PC-3 (cell line): ENCODE results near the gene KRTAP1-5. TPM values are rescaled to one million over a fixed set of nuclear protein-coding genes. Genes with fewer than 3 reads are reported as not detected.
"Not testable (repeated sequence)": the region's sequence is repeated elsewhere in the genome, so short reads cannot be mapped to it uniquely, and the experiment has no call there.

Experiments used
- ATAC-seq: fragments of 200-7000 bp; cut with Tn5 transposase; 2 replicates; pipeline ENCODE4 v1.9.1; 2020; ENCODE audit warnings: mild to moderate bottlenecking, moderate library complexity
- BruUV-seq: library from RNA; stranded (reverse); fragments of 400-500 nt; replicated peaks from 2 replicates; lab custom pipeline; 2021; lab: Mats Ljungman, UMichigan
- CTCF ChIA-PET: fragments of 300-600 bp; sonication (Branson Sonifier 250); formaldehyde crosslinking; loops from one replicate; lab custom pipeline; 2022; ENCODE audit warnings: antibody characterized with exemption; lab: Charles Lee
- POLR2A ChIA-PET: fragments of 300-600 bp; sonication (Branson Sonifier 250); formaldehyde crosslinking; loops from one replicate; lab custom pipeline; 2022; ENCODE audit warnings: antibody characterized with exemption; ENCODE audit not compliant: unreplicated experiment; lab: Charles Lee
- DNase-seq: peaks from one replicate; pipeline ENCODE4 v3.0.0-alpha.2; 2015
- H2AFZ ChIP-seq: fragments of 300-600 bp; sonication (generic); 2 replicates; pipeline ENCODE4 v1.6.0; 2016; ENCODE audit warnings: antibody characterized with exemption, low read length
- H3F3A ChIP-seq: fragments of 300-600 bp; sonication (generic); one replicate; pipeline ENCODE4 v1.6.0; 2017; ENCODE audit warnings: antibody characterized with exemption, low read length, control low read depth, mild to moderate bottlenecking; ENCODE audit not compliant: unreplicated experiment
- H3K27ac ChIP-seq: fragments of 300-600 bp; sonication (generic); 2 replicates; pipeline ENCODE4 v1.5.1; 2016; ENCODE audit warnings: mild to moderate bottlenecking, low read length
- H3K27me3 ChIP-seq: fragments of 300-600 bp; sonication (generic); 2 replicates; pipeline ENCODE4 v1.6.1; 2016; ENCODE audit warnings: low read length, mixed read lengths
- H3K36me3 ChIP-seq: fragments of 300-600 bp; sonication (generic); 2 replicates; pipeline ENCODE4 v1.6.1; 2016; ENCODE audit warnings: low read depth, mixed run types, low read length, mixed read lengths
- H3K4me1 ChIP-seq: fragments of 300-600 bp; sonication (generic); 2 replicates; pipeline ENCODE4 v1.5.1; 2016; ENCODE audit warnings: low read length; ENCODE audit not compliant: insufficient read depth
- H3K4me2 ChIP-seq: fragments of 300-600 bp; sonication (generic); 2 replicates; pipeline ENCODE4 v1.6.0; 2016; ENCODE audit warnings: low read length
- H3K4me3 ChIP-seq: fragments of 300-600 bp; sonication (generic); 2 replicates; pipeline ENCODE4 v1.5.1; 2016; ENCODE audit warnings: mild to moderate bottlenecking, low read length, mixed read lengths
- H3K79me2 ChIP-seq: fragments of 300-600 bp; sonication (generic); 2 replicates; pipeline ENCODE4 v1.6.1; 2017; ENCODE audit warnings: low read length, mixed read lengths
- H3K9ac ChIP-seq: fragments of 300-600 bp; sonication (generic); 2 replicates; pipeline ENCODE4 v1.6.0; 2016; ENCODE audit warnings: mild to moderate bottlenecking, low read length
- H3K9me2 ChIP-seq: fragments of 300-600 bp; sonication (generic); replicated peaks from 2 replicates; pipeline ENCODE4 v1.6.1; 2016; ENCODE audit warnings: mixed run types, low read length, mixed read lengths
- H3K9me3 ChIP-seq: fragments of 300-600 bp; sonication (generic); 2 replicates; pipeline ENCODE4 v1.6.1; 2016; ENCODE audit warnings: low read length, mixed read lengths
- H4K20me1 ChIP-seq: fragments of 300-600 bp; sonication (generic); 2 replicates; pipeline ENCODE4 v1.6.1; 2016; ENCODE audit warnings: low read length, mixed read lengths
- EZH2 ChIP-seq: fragments of 300-600 bp; sonication (generic); IDR thresholded peaks from one replicate; pipeline ENCODE4 v1.6.1; 2017; ENCODE audit warnings: antibody characterized with exemption, mild to moderate bottlenecking, low read length; ENCODE audit not compliant: unreplicated experiment
- EZH2phosphoT487 ChIP-seq: fragments of 300-600 bp; sonication (generic); IDR thresholded peaks from 2 replicates; pipeline ENCODE4 v1.6.1; 2018; ENCODE audit warnings: mild to moderate bottlenecking, antibody characterized with exemption, low read length, borderline replicate concordance
- intact Hi-C: fragments of 100-400 bp; cut with micrococcal nuclease; formaldehyde crosslinking; loops from 2 replicates; pipeline ENCODE4 v1.9.0; 2023
- total RNA-seq: library from RNA; depleted of rRNA; stranded (reverse); fragments of >200 nt; gene quantifications from 2 replicates; pipeline ENCODE4 v1.2.3, GENCODE V29; 2014
- TF ChIP-seq, protein P1 (sequence below): fragments of 300-600 bp; sonication (generic); conservative IDR thresholded peaks from 2 replicates; pipeline ENCODE4 v1.5.1; 2017; ENCODE audit warnings: antibody characterized with exemption, low read depth, mild to moderate bottlenecking, low read length

Gene KRTAP1-5
- total RNA-seq, 1 experiment from 2014 or later: 0.51 TPM

DNA sequence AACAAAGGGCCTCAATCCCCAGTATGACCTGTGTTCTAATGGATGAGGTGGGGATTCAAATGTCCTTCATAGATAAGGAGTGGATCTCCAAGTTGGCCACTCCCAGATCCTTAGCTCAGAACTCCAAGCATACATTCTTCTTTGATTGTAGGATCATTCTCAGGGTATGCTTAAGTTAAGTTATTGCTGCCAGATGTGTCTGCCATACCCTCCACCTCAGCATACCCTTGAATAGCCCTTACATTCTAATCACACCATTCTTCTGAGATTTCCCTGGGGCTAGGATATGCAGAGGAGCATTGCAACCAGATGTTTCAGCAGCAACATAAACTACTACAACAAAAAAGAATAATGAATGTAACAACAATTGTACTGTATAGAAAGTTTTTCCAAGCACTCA, 40.3 kb upstream of the KRTAP1-5 start:
- no peak for DNase-seq
- H4K20me1 ChIP-seq: no peaks in the 10 kb centered on the region
- ChIA-PET CTCF (no interaction called here), POLR2A (no interaction called here)
- no peaks in the 10 kb centered on the region for H3K27me3 ChIP-seq
- no peak overlapping the region for H3K27ac ChIP-seq
- peaks cover 48% of the 10 kb centered on the region for H3K4me1 ChIP-seq
- H3K9me2 ChIP-seq: no peaks in the 10 kb centered on the region
- no peak for ATAC-seq
- intact Hi-C loops: loop anchor here (10.0 kb wide), 2 partner anchors 62 to 148 kb away; partner anchors contain the start of gene KRTAP3-1
- H3K9ac ChIP-seq: no peak overlapping the region
- no peak overlapping the region for H3K4me2 ChIP-seq
- H2AFZ ChIP-seq: no peak overlapping the region
- TF ChIP-seq EZH2: no peak
- TF ChIP-seq, protein P1, sequence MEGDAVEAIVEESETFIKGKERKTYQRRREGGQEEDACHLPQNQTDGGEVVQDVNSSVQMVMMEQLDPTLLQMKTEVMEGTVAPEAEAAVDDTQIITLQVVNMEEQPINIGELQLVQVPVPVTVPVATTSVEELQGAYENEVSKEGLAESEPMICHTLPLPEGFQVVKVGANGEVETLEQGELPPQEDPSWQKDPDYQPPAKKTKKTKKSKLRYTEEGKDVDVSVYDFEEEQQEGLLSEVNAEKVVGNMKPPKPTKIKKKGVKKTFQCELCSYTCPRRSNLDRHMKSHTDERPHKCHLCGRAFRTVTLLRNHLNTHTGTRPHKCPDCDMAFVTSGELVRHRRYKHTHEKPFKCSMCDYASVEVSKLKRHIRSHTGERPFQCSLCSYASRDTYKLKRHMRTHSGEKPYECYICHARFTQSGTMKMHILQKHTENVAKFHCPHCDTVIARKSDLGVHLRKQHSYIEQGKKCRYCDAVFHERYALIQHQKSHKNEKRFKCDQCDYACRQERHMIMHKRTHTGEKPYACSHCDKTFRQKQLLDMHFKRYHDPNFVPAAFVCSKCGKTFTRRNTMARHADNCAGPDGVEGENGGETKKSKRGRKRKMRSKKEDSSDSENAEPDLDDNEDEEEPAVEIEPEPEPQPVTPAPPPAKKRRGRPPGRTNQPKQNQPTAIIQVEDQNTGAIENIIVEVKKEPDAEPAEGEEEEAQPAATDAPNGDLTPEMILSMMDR: no peak
- TF ChIP-seq EZH2phosphoT487: no peak
- H3K4me3 ChIP-seq: no peak overlapping the region
- BruUV-seq: no TSS peak
- H3K79me2 ChIP-seq: no peaks in the 10 kb centered on the region
- H3K36me3 ChIP-seq: no peaks in the 10 kb centered on the region
- no peaks in the 10 kb centered on the region for H3F3A ChIP-seq
- H3K9me3 ChIP-seq: no peaks in the 10 kb centered on the region

DNA sequence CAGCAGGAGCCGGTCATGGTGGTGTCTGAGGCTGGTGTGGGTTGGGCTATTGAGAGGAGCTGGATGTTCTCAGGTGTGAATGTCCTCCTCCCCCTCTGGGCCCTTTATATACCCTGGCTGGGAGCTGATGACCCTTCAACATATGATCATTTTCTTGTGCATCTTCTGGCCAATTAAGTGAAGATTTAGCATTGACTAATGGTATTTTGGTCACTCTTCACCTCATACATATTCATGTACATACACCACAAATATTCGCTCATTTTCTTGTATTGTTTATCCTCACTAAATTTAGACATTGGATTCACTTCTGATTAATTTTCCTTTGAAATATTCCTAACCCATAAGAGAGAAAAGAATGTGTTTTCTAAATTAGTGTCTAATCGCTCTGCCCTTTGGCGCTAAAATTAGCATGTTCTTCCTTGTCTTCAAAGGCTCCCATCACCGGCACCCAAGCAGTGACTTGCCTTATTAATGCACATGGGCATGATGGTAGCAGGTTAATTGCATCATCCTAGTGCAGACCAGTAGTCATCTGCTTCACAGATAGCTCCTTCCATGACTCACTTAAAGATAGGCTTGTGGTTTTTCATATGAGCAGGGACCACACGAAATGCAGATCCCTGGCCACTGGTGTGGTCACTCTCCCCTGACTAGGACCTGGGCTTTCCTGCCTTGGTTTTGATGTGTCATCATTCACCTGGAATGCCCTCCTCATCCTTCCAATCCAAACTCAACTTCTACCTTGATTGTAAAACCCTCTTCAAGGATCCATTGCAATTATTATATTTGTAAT, 39.0 kb upstream of the KRTAP1-5 start, which contains the start of gene KRTAP2-4:
Gene KRTAP2-4, minus strand, starts transcription at position 51 of the 796 bp plus-strand sequence. Its CDS starts 34 bp downstream, at position 17.
- Histone ChIP-seq H3K36me3 (no peaks in the 10 kb centered on the region), H3K27me3 (no peaks in the 10 kb centered on the region), H3K27ac (peak within 1 kb of the TSS; percentile 75), H3K9me3 (no peaks in the 10 kb centered on the region), H3K4me2 (0 out of 2 replicates have a peak within 1 kb of the TSS, but pooled peaks have one; percentile 34), H3K9ac (no peak within 1 kb of the TSS), H4K20me1 (no peaks in the 10 kb centered on the region), H3K4me3 (no peak within 1 kb of the TSS), H2AFZ (no peak within 1 kb of the TSS), H3K4me1 (peaks cover 60% of the 10 kb centered on the region), H3K9me2 (no peaks in the 10 kb centered on the region), H3F3A (no peaks in the 10 kb centered on the region), H3K79me2 (no peaks in the 10 kb centered on the region)
- ATAC-seq (peak; percentile 67), DNase-seq (peak; percentile 83)
- ChIA-PET POLR2A (no interaction called here), CTCF (no interaction called here)
- intact Hi-C loops: loop anchor here (10.0 kb wide), 2 partner anchors 61 to 149 kb away; partner anchors contain the start of gene KRTAP3-1
- TF ChIP-seq EZH2 (no peak), EZH2phosphoT487 (no peak)
- TF ChIP-seq, protein P1: no peak
- no TSS peak for BruUV-seq

DNA sequence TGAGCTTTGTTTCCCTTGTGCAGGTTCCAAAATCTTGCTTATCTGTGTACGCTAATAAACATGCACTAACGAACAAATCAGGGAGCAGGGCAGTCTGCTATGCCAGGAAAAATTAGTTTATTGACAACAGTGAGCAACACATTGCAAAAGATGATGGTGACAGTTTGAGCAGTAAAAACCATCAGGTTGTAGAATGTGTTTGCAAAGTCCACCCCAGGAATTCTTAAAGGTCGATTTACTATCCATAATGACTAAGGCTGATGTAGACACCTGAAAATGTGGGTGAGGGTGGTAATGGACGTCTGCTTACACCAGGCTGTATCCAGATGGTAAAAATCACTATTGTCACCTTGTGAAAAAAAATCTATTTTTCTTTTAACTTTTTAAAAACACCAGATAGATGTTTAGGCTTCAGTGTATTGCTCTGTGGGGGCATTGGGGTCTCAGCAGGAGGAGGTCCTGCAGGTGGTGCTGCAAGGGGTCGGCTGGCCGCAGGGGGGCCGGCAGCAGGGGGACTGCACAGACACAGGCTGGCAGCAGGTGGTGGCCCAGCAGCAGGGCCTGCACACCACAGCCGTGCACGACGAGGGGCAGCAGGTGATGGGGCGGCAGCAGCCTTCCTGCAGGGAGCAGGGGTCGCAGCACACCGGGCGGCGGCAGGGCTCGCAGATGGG, 38.1 kb upstream of the KRTAP1-5 start:
- intact Hi-C loops: loop anchor here (10.0 kb wide), 2 partner anchors 60 to 150 kb away; partner anchors contain the start of gene KRTAP3-1
- H3K79me2 ChIP-seq, H3K36me3 ChIP-seq, POLR2A ChIA-PET, H3K9me3 ChIP-seq, H3F3A ChIP-seq, H4K20me1 ChIP-seq, H3K9me2 ChIP-seq, H3K4me2 ChIP-seq, H3K4me3 ChIP-seq, H2AFZ ChIP-seq, ATAC-seq, BruUV-seq, H3K9ac ChIP-seq, CTCF ChIA-PET, H3K27me3 ChIP-seq: not testable (repeated sequence)
- Histone ChIP-seq H3K4me1 (peaks cover 69% of the 10 kb centered on the region), H3K27ac (peak overlapping the region; percentile 43; the same call in 1 of the 2 replicates)
- peak; percentile 58 for DNase-seq
